HEK293 (cell line): ENCODE results near the gene CEP104.

Experiments used
- CTCF ChIA-PET: fragments of 350-600 bp; formaldehyde crosslinking; extraction: SDS; loops from one replicate; lab custom pipeline; 2021; ENCODE audit warnings: antibody characterized with exemption; lab: Yijun Ruan, JAX
- POLR2A ChIA-PET: fragments of 300-600 bp; formaldehyde crosslinking; extraction: SDS; loops from one replicate; lab custom pipeline; 2020; ENCODE audit warnings: antibody characterized with exemption, inconsistent platforms; lab: Yijun Ruan, JAX
- H3K27ac ChIP-seq: fragments of 200-500 bp; sonication (Bioruptor generic); 2 replicates; pipeline ENCODE4 v1.5.1; 2014; ENCODE audit warnings: low read depth, low read length, control low read depth, inconsistent platforms; ENCODE audit errors: extremely low read depth
- H3K36me3 ChIP-seq, 2 experiments: fragments of 200-500 bp in 1 of 2; sonication (Bioruptor generic) in 1 of 2; 1 replicate in 1 of 2; 2 replicates in 1 of 2; pipeline ENCODE4 v1.5.1; 2014 to 2017; ENCODE audit warnings: inconsistent platforms in 2 of 2, low read length in 2 of 2; ENCODE audit not compliant: control insufficient read depth in 2 of 2, insufficient read depth in 1 of 2
- H3K4me1 ChIP-seq: fragments of 200-500 bp; sonication (Bioruptor generic); 2 replicates; pipeline ENCODE4 v1.5.1; 2014; ENCODE audit warnings: mild to moderate bottlenecking, low read length, inconsistent platforms; ENCODE audit not compliant: control insufficient read depth, insufficient read depth
- H3K4me3 ChIP-seq: 2 replicates; pipeline ENCODE4 v1.5.1; 2011; ENCODE audit warnings: low read depth, mild to moderate bottlenecking, control low read depth, low read length, moderate library complexity
- H3K9me3 ChIP-seq: fragments of 200-500 bp; sonication (Bioruptor generic); 2 replicates; pipeline ENCODE4 v1.5.1; 2014; ENCODE audit warnings: low read depth, low read length, inconsistent platforms; ENCODE audit not compliant: control insufficient read depth, insufficient read depth
- MEIS1 ChIP-seq: sonication (generic); formaldehyde crosslinking; IDR thresholded peaks from 2 replicates; pipeline ENCODE4 v1.8.1; 2022; ENCODE audit warnings: missing genetic modification reagents, mild to moderate bottlenecking, borderline replicate concordance
- MZF1 ChIP-seq: fragments of 450-650 bp; formaldehyde crosslinking; IDR thresholded peaks from 2 replicates; pipeline ENCODE4 v1.5.1; 2017; ENCODE audit warnings: missing biosample characterization, missing genetic modification characterization, borderline replicate concordance
- TCF7L2 ChIP-seq: IDR thresholded peaks from 2 replicates; pipeline ENCODE4 v1.6.1; 2011; ENCODE audit warnings: low read depth, mild to moderate bottlenecking, inconsistent platforms, low read length, moderate library complexity, borderline replicate concordance
- ZBTB20 ChIP-seq: fragments of 450-650 bp; formaldehyde crosslinking; IDR thresholded peaks from 2 replicates; pipeline ENCODE4 v1.5.1; 2016; ENCODE audit warnings: missing biosample characterization, missing genetic modification characterization
- ZFP69B ChIP-seq: fragments of 450-650 bp; formaldehyde crosslinking; IDR thresholded peaks from 2 replicates; pipeline ENCODE4 v1.5.1; 2016; ENCODE audit warnings: missing biosample characterization, missing genetic modification characterization
- ZNF138 ChIP-seq: fragments of 450-650 bp; formaldehyde crosslinking; IDR thresholded peaks from 2 replicates; pipeline ENCODE4 v1.5.1; 2016; ENCODE audit warnings: missing biosample characterization, missing genetic modification characterization, borderline replicate concordance
- ZNF174 ChIP-seq: fragments of 450-650 bp; formaldehyde crosslinking; IDR thresholded peaks from 2 replicates; pipeline ENCODE4 v1.5.0; 2017; ENCODE audit warnings: missing biosample characterization, mild to moderate bottlenecking, missing genetic modification characterization
- ZNF211 ChIP-seq: fragments of 450-650 bp; formaldehyde crosslinking; IDR thresholded peaks from 2 replicates; pipeline ENCODE4 v1.5.1; 2016; ENCODE audit warnings: low read depth, missing biosample characterization, missing genetic modification characterization
- ZNF354C ChIP-seq: fragments of 450-650 bp; formaldehyde crosslinking; IDR thresholded peaks from 2 replicates; pipeline ENCODE4 v1.5.1; 2016; ENCODE audit warnings: missing biosample characterization, missing genetic modification characterization, low read depth, borderline replicate concordance
- ZNF549 ChIP-seq: fragments of 450-650 bp; IDR thresholded peaks from 2 replicates; pipeline ENCODE4 v1.5.1; 2018; ENCODE audit warnings: missing biosample characterization, missing genetic modification characterization, mild to moderate bottlenecking, inconsistent platforms, moderate library complexity
- ZNF555 ChIP-seq: fragments of 450-650 bp; formaldehyde crosslinking; conservative IDR thresholded peaks from 2 replicates; pipeline ENCODE4 v1.5.1; 2017; ENCODE audit warnings: missing biosample characterization, mild to moderate bottlenecking, missing genetic modification characterization, inconsistent platforms
- ZNF596 ChIP-seq: fragments of 450-650 bp; IDR thresholded peaks from 2 replicates; pipeline ENCODE4 v1.5.0; 2018; ENCODE audit warnings: missing biosample characterization, mild to moderate bottlenecking, missing genetic modification characterization, moderate library complexity
- ZXDB ChIP-seq: fragments of 450-650 bp; formaldehyde crosslinking; IDR thresholded peaks from 2 replicates; pipeline ENCODE4 v1.5.1; 2016; ENCODE audit warnings: missing biosample characterization, missing genetic modification characterization
- TF ChIP-seq, protein P1 (sequence below): fragments of 450-650 bp; formaldehyde crosslinking; optimal IDR thresholded peaks from 2 replicates; pipeline ENCODE3; 2016; ENCODE audit warnings: missing biosample characterization, mild to moderate bottlenecking, missing genetic modification characterization
- TF ChIP-seq, protein P2 (sequence below): fragments of 450-650 bp; formaldehyde crosslinking; IDR thresholded peaks from 2 replicates; pipeline ENCODE4 v1.5.1; 2016; ENCODE audit warnings: missing biosample characterization, missing genetic modification characterization
- TF ChIP-seq, protein P3 (sequence below): fragments of 450-650 bp; formaldehyde crosslinking; IDR thresholded peaks from 2 replicates; pipeline ENCODE4 v1.5.1; 2016; ENCODE audit warnings: missing biosample characterization, missing genetic modification characterization
- TF ChIP-seq, protein P4 (sequence below): fragments of 450-650 bp; formaldehyde crosslinking; IDR thresholded peaks from 2 replicates; pipeline ENCODE4 v1.5.1; 2016; ENCODE audit warnings: missing biosample characterization, missing genetic modification characterization, low read depth
- TF ChIP-seq, protein P5 (sequence below): fragments of 450-650 bp; formaldehyde crosslinking; IDR thresholded peaks from 2 replicates; pipeline ENCODE4 v1.5.1; 2016; ENCODE audit warnings: missing biosample characterization, missing genetic modification characterization
- TF ChIP-seq, protein P6 (sequence below): fragments of 450-650 bp; formaldehyde crosslinking; IDR thresholded peaks from 2 replicates; pipeline ENCODE4 v1.5.1; 2017; ENCODE audit warnings: missing biosample characterization, mild to moderate bottlenecking, missing genetic modification characterization, moderate library complexity
- TF ChIP-seq, protein P7 (sequence below): fragments of 450-650 bp; formaldehyde crosslinking; IDR thresholded peaks from 2 replicates; pipeline ENCODE4 v1.5.1; 2016; ENCODE audit warnings: missing biosample characterization, missing genetic modification characterization

CEP104 gene

DNA sequence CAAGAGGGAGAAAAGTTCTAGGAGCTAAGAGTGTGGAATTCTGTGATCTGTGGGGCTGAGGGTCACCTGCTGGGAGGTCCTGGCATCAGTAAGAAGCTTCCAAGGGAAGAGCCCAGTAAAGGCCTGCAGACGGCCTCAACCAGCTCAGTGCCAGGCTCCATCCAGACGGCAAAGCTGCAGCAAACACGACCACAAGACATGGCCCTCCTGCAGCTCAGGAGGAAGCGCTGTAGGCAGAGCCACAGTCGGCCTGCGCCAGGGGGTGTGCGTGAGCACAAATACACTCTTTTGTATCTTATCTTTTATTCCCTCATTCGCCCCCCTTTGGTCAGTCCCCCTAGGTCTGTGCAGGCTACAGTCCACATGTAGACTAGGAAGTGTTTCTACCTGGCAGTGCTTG is 29.7 kb upstream of the CEP104 start:
- Histone ChIP-seq H3K4me3 (no peak overlapping the region), H3K9me3 (no peaks in the 10 kb centered on the region), H3K27ac (no peak overlapping the region), H3K36me3 (peaks cover 19 to 78% of the 10 kb centered on the region in 2 experiments), H3K4me1 (no peaks in the 10 kb centered on the region)
- no peak for TF ChIP-seq ZXDB (tag by site-specific recombination)
- TF ChIP-seq ZNF138 (tag by site-specific recombination), result no peak
- TF ChIP-seq ZNF211 (tag by site-specific recombination), result no peak
- ChIA-PET POLR2A (interaction anchor here (0.6 kb wide), 1 partner anchor 15 kb away, joined by 3 read pairs; no protein-coding TSS in a partner anchor), CTCF (no interaction called here)

DNA sequence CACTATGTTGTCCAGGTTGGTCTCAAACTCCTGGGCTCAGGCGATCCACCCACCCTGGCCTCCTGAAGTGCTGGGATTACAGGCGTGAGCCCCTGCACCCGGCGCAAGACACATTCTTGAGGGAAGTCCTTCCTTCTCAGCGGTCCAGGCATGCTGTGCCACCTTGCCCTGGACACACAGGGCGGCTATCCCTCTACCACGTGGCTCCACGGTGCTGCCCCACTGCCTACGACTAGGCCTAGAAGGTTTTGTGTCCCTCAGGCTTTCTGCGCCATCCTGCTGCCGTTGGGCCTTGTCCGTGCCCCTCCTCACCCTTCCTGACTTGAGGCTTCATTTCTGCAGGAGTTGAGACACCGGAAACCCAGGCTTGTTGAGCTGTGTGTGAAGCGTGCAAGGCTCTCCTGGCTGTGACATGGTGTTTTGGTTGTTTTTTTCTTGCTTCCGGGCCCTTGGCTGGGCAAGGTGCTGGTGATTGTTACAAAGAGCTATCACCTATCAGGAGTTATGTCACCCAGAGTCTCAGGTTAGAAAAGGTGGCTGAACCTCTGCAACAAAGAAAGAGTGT is 29.2 kb upstream of the CEP104 start:
- ChIA-PET POLR2A (interaction anchor here (0.6 kb wide), 1 partner anchor 16 kb away, joined by 3 read pairs; no protein-coding TSS in a partner anchor), CTCF (no interaction called here)
- peaks cover 19 to 73% of the 10 kb centered on the region in 2 experiments for H3K36me3 ChIP-seq
- H3K9me3 ChIP-seq, result no peaks in the 10 kb centered on the region
- no peak overlapping the region for H3K27ac ChIP-seq
- no peaks in the 10 kb centered on the region for H3K4me1 ChIP-seq
- TF ChIP-seq ZFP69B (no peak), ZNF138 (tag by site-specific recombination) (no peak), ZNF354C (tag by site-specific recombination) (no peak), ZNF549 (no peak), ZBTB20 (no peak), TCF7L2 (no peak), MZF1 (tag by site-specific recombination) (no peak), ZNF596 (tag by site-specific recombination) (no peak), ZNF555 (tag by site-specific recombination) (no peak), MEIS1 (CRISPR knock-in tag) (no peak), ZNF174 (tag by site-specific recombination) (no peak)
- TF ChIP-seq, protein P1, sequence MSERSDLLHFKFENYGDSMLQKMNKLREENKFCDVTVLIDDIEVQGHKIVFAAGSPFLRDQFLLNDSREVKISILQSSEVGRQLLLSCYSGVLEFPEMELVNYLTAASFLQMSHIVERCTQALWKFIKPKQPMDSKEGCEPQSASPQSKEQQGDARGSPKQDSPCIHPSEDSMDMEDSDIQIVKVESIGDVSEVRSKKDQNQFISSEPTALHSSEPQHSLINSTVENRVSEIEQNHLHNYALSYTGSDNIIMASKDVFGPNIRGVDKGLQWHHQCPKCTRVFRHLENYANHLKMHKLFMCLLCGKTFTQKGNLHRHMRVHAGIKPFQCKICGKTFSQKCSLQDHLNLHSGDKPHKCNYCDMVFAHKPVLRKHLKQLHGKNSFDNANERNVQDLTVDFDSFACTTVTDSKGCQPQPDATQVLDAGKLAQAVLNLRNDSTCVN, result no peak
- TF ChIP-seq, protein P2, sequence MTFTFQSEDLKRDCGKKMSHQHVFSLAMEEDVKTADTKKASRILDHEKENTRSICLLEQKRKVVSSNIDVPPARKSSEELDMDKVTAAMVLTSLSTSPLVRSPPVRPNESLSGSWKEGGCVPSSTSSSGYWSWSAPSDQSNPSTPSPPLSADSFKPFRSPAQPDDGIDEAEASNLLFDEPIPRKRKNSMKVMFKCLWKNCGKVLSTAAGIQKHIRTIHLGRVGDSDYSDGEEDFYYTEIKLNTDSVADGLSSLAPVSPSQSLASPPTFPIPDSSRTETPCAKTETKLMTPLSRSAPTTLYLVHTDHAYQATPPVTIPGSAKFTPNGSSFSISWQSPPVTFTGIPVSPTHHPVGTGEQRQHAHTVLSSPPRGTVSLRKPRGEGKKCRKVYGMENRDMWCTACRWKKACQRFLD (tag by site-specific recombination), result no peak
- TF ChIP-seq, protein P3, sequence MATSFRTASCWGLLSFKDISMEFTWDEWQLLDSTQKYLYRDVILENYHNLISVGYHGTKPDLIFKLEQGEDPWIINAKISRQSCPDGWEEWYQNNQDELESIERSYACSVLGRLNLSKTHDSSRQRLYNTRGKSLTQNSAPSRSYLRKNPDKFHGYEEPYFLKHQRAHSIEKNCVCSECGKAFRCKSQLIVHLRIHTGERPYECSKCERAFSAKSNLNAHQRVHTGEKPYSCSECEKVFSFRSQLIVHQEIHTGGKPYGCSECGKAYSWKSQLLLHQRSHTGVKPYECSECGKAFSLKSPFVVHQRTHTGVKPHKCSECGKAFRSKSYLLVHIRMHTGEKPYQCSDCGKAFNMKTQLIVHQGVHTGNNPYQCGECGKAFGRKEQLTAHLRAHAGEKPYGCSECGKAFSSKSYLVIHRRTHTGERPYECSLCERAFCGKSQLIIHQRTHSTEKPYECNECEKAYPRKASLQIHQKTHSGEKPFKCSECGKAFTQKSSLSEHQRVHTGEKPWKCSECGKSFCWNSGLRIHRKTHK (tag by site-specific recombination), result no peak
- TF ChIP-seq, protein P4, sequence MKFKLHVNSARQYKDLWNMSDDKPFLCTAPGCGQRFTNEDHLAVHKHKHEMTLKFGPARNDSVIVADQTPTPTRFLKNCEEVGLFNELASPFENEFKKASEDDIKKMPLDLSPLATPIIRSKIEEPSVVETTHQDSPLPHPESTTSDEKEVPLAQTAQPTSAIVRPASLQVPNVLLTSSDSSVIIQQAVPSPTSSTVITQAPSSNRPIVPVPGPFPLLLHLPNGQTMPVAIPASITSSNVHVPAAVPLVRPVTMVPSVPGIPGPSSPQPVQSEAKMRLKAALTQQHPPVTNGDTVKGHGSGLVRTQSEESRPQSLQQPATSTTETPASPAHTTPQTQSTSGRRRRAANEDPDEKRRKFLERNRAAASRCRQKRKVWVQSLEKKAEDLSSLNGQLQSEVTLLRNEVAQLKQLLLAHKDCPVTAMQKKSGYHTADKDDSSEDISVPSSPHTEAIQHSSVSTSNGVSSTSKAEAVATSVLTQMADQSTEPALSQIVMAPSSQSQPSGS (tag by site-specific recombination), result no peak
- TF ChIP-seq, protein P5, sequence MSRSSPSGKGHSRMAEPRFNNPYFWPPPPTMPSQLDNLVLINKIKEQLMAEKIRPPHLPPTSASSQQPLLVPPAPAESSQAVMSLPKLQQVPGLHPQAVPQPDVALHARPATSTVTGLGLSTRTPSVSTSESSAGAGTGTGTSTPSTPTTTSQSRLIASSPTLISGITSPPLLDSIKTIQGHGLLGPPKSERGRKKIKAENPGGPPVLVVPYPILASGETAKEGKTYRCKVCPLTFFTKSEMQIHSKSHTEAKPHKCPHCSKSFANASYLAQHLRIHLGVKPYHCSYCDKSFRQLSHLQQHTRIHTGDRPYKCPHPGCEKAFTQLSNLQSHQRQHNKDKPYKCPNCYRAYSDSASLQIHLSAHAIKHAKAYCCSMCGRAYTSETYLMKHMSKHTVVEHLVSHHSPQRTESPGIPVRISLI (tag by site-specific recombination), result no peak
- TF ChIP-seq, protein P6, sequence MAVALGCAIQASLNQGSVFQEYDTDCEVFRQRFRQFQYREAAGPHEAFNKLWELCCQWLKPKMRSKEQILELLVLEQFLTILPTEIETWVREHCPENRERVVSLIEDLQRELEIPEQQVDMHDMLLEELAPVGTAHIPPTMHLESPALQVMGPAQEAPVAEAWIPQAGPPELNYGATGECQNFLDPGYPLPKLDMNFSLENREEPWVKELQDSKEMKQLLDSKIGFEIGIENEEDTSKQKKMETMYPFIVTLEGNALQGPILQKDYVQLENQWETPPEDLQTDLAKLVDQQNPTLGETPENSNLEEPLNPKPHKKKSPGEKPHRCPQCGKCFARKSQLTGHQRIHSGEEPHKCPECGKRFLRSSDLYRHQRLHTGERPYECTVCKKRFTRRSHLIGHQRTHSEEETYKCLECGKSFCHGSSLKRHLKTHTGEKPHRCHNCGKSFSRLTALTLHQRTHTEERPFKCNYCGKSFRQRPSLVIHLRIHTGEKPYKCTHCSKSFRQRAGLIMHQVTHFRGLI (tag by site-specific recombination), result no peak
- TF ChIP-seq, protein P7, sequence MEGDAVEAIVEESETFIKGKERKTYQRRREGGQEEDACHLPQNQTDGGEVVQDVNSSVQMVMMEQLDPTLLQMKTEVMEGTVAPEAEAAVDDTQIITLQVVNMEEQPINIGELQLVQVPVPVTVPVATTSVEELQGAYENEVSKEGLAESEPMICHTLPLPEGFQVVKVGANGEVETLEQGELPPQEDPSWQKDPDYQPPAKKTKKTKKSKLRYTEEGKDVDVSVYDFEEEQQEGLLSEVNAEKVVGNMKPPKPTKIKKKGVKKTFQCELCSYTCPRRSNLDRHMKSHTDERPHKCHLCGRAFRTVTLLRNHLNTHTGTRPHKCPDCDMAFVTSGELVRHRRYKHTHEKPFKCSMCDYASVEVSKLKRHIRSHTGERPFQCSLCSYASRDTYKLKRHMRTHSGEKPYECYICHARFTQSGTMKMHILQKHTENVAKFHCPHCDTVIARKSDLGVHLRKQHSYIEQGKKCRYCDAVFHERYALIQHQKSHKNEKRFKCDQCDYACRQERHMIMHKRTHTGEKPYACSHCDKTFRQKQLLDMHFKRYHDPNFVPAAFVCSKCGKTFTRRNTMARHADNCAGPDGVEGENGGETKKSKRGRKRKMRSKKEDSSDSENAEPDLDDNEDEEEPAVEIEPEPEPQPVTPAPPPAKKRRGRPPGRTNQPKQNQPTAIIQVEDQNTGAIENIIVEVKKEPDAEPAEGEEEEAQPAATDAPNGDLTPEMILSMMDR (tag by site-specific recombination), result no peak
- H3K4me3 ChIP-seq, result no peak overlapping the region
